Gastroesophageal sphincter (tissue), 4 donors: ENCODE data around the gene CFAP57. TPM values are rescaled to one million over a fixed set of nuclear protein-coding genes. Genes with fewer than 3 reads are reported as not detected.

Experiments used
- ATAC-seq: fragments of 150-250 bp; one replicate; pipeline ENCODE4 v1.9.1; 2016; ENCODE audit warnings: mild to moderate bottlenecking, moderate library complexity
- H3K27ac ChIP-seq, 4 donors: fragments of 200-600 bp; sonication (generic) in 3 of 4; 1 replicate in 3 of 4; 2 replicates in 1 of 4; pipeline ENCODE4 v1.5.1; 2016 to 2019
- H3K27me3 ChIP-seq: fragments of 200-600 bp; sonication (generic); one replicate; pipeline ENCODE4 v1.5.1; 2019
- H3K36me3 ChIP-seq, 2 donors: fragments of 200-600 bp; sonication (generic); one replicate each; pipeline ENCODE4 v1.5.1; 2019; ENCODE audit warnings: control low read depth in 1 of 2
- H3K4me1 ChIP-seq, 3 donors: fragments of 200-600 bp; sonication (generic); 1 replicate in 2 of 3; 2 replicates in 1 of 3; pipeline ENCODE4 v1.5.1; 2016 to 2019; ENCODE audit warnings: control low read depth in 2 of 3
- H3K4me3 ChIP-seq, 2 donors: fragments of 200-600 bp; sonication (generic); one replicate each; pipeline ENCODE4 v1.5.1; 2019; ENCODE audit warnings: mild to moderate bottlenecking in 1 of 2, moderate library complexity in 1 of 2
- H3K9me3 ChIP-seq, 3 donors: fragments of 200-600 bp; sonication (generic); one replicate each; pipeline ENCODE4 v1.5.1; 2017 to 2019; ENCODE audit warnings: control low read depth in 2 of 3
- EP300 ChIP-seq: sonication (generic); formaldehyde crosslinking; IDR thresholded peaks from one replicate; pipeline ENCODE4 v1.6.1; 2017; ENCODE audit warnings: antibody characterized with exemption, mild to moderate bottlenecking
- POLR2A ChIP-seq, 2 donors: fragments of 450-650 bp; IDR thresholded peaks; one replicate each; pipeline ENCODE4 v1.6.1; 2017; ENCODE audit warnings: antibody characterized with exemption in 2 of 2, mild to moderate bottlenecking in 2 of 2, moderate library complexity in 1 of 2
- POLR2AphosphoS5 ChIP-seq: sonication (generic); formaldehyde crosslinking; IDR thresholded peaks from one replicate; pipeline ENCODE4 v1.6.1; 2017; ENCODE audit warnings: antibody characterized with exemption
- WGBS, 2 donors: methylation state at CpG; one replicate each; pipeline ENCODE4 v1.1.5; 2018; ENCODE audit warnings: low coverage in 1 of 2; 5-methylcytosine and 5-hydroxymethylcytosine counted together
- total RNA-seq, 4 donors: library from RNA; depleted of rRNA; stranded (reverse); fragments of >200 nt; gene quantifications; one replicate each; pipeline ENCODE4 v1.1.0, GENCODE V29; 2016
- TF ChIP-seq, protein P1 (sequence below), 4 experiments: fragments of 200-600 bp in 2 of 4; fragments of 450-650 bp in 2 of 4; sonication (generic) in 1 of 4; IDR thresholded peaks; one replicate each; pipeline ENCODE4 v1.5.1; 2017 to 2019; ENCODE audit warnings: antibody characterized with exemption in 4 of 4, mild to moderate bottlenecking in 2 of 4, moderate library complexity in 2 of 4

Gene CFAP57
- total RNA-seq, 4 donors from 2014 or later: not detected

DNA sequence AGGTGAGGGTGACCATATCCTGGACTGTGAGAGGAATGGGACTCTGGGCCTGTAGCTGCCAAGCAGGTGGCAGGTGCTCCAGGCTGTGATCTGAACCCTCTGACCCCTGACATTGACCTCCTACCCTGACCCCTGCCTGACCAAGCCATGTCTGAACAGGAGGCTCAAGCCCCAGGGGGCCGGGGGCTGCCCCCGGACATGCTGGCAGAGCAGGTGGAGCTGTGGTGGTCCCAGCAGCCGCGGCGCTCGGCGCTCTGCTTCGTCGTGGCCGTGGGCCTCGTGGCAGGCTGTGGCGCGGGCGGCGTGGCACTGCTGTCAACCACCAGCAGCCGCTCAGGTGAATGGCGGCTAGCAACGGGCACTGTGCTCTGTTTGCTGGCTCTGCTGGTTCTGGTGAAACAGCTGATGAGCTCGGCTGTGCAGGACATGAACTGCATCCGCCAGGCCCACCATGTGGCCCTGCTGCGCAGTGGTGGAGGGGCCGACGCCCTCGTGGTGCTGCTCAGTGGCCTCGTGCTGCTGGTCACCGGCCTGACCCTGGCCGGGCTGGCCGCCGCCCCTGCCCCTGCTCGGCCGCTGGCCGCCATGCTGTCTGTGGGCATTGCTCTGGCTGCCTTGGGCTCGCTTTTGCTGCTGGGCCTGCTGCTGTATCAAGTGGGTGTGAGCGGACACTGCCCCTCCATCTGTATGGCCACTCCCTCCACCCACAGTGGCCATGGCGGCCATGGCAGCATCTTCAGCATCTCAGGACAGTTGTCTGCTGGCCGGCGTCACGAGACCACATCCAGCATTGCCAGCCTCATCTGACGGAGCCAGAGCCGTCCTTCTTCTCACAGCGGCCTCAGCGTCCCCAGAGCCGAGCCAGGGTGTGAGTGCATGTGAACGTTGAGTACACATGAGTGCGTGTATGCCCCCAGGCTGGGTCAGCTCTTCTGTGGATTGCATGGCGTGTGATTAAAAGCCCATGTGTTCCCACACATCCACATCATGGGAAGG lies 100.7 kb downstream of the CFAP57 start:
- ATAC-seq: no peak
- H3K4me1 ChIP-seq: peaks cover 0 to 9% (median 4%) of the 10 kb centered on the region in 3 donors
- H3K36me3 ChIP-seq: no peaks in the 10 kb centered on the region
- no peak overlapping the region for H3K27ac ChIP-seq
- 93 to 95% methylated on average over 3 to 7 of the region's 46 CpGs for WGBS, 2 donors
- no peak overlapping the region for H3K4me3 ChIP-seq
- no peaks in the 10 kb centered on the region for H3K9me3 ChIP-seq
- H3K27me3 ChIP-seq: peaks cover 45% of the 10 kb centered on the region
- TF ChIP-seq EP300 (no peak), POLR2AphosphoS5 (no peak), POLR2A (IDR thresholded peaks at IDR 0.05) (no peak)
- TF ChIP-seq, protein P1, sequence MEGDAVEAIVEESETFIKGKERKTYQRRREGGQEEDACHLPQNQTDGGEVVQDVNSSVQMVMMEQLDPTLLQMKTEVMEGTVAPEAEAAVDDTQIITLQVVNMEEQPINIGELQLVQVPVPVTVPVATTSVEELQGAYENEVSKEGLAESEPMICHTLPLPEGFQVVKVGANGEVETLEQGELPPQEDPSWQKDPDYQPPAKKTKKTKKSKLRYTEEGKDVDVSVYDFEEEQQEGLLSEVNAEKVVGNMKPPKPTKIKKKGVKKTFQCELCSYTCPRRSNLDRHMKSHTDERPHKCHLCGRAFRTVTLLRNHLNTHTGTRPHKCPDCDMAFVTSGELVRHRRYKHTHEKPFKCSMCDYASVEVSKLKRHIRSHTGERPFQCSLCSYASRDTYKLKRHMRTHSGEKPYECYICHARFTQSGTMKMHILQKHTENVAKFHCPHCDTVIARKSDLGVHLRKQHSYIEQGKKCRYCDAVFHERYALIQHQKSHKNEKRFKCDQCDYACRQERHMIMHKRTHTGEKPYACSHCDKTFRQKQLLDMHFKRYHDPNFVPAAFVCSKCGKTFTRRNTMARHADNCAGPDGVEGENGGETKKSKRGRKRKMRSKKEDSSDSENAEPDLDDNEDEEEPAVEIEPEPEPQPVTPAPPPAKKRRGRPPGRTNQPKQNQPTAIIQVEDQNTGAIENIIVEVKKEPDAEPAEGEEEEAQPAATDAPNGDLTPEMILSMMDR (IDR thresholded peaks at IDR 0.05): no peak

GRCh38 chr1:43273708-43274107 lies 101.6 kb downstream of the CFAP57 start:
- TF ChIP-seq EP300: no peak
- no peak for TF ChIP-seq POLR2AphosphoS5
- no peak for TF ChIP-seq POLR2A (IDR thresholded peaks at IDR 0.05)
- TF ChIP-seq, protein P1 (IDR thresholded peaks at IDR 0.05): no peak
- 95 to 100% methylated on average over 4 to 6 of the region's 7 CpGs for WGBS, 2 donors
- Histone ChIP-seq H3K27me3 (peaks cover 45% of the 10 kb centered on the region), H3K36me3 (no peaks in the 10 kb centered on the region), H3K4me1 (peaks cover 0 to 9% (median 4%) of the 10 kb centered on the region in 3 donors), H3K27ac (no peak overlapping the region), H3K4me3 (no peak overlapping the region), H3K9me3 (no peaks in the 10 kb centered on the region)
- ATAC-seq: no peak

- peaks cover 42% of the 10 kb centered on the region for H3K27me3 ChIP-seq
- H3K9me3 ChIP-seq: no peaks in the 10 kb centered on the region
- peak; percentile 31 for ATAC-seq
- TF ChIP-seq, protein P1 (IDR thresholded peaks at IDR 0.05): no peak
- TF ChIP-seq POLR2A (IDR thresholded peaks at IDR 0.05): no peak
- no peak for TF ChIP-seq EP300
- no peak for TF ChIP-seq POLR2AphosphoS5
- WGBS, 2 donors: 29% methylated on average over 5 of the region's 11 CpGs; no CpG with 5 or more reads in 1 of the 2 donors
- H3K27ac ChIP-seq: no peak overlapping the region
- H3K4me3 ChIP-seq: no peak overlapping the region
- no peaks in the 10 kb centered on the region for H3K36me3 ChIP-seq
- H3K4me1 ChIP-seq: peaks cover 0 to 9% (median 4%) of the 10 kb centered on the region in 3 donors
These were observed 102.1 kb downstream of the CFAP57 start for GRCh38 chr1:43274125-43274803.

- peaks cover 37% of the 10 kb centered on the region for H3K27me3 ChIP-seq
- no peak for ATAC-seq
- no peaks in the 10 kb centered on the region for H3K9me3 ChIP-seq
- WGBS, 2 donors: 88 to 91% methylated on average over 5 to 8 of the region's 8 CpGs
- no peak overlapping the region for H3K27ac ChIP-seq
- no peaks in the 10 kb centered on the region for H3K36me3 ChIP-seq
- no peak overlapping the region for H3K4me3 ChIP-seq
- H3K4me1 ChIP-seq: peaks cover 0 to 9% (median 4%) of the 10 kb centered on the region in 3 donors
- TF ChIP-seq POLR2A (IDR thresholded peaks at IDR 0.05): no peak
- TF ChIP-seq, protein P1 (IDR thresholded peaks at IDR 0.05): no peak
- no peak for TF ChIP-seq EP300
- no peak for TF ChIP-seq POLR2AphosphoS5
These were observed 102.7 kb downstream of the CFAP57 start for GRCh38 chr1:43274804-43275180.
